GM12878 (cell line): ENCODE data around the gene NEDD8. TPM values are rescaled to one million over a fixed set of nuclear protein-coding genes. Genes with fewer than 3 reads are reported as not detected.

Experiments
- ATAC-seq: fragments of 200-7000 bp; cut with Tn5 transposase; 3 replicates; pipeline ENCODE4 v1.9.1; 2020; ENCODE audit warnings: mild to moderate bottlenecking, moderate library complexity
- BruUV-seq: library from RNA; stranded (reverse); fragments of 400-500 nt; replicated peaks from 2 replicates; lab custom pipeline; 2021; lab: Mats Ljungman, UMichigan
- CTCF ChIA-PET: fragments of 300-600 bp; sonication (Branson Sonifier 250); formaldehyde crosslinking; extraction: SDS; loops from one replicate; lab custom pipeline; 2021; ENCODE audit warnings: inconsistent platforms; lab: Yijun Ruan, JAX
- POLR2A ChIA-PET: fragments of 350-600 bp; formaldehyde crosslinking; extraction: SDS; loops from one replicate; lab custom pipeline; 2021; ENCODE audit warnings: inconsistent platforms; lab: Charles Lee
- RAD21 ChIA-PET: fragments of 300-600 bp; sonication (Branson Sonifier 250); formaldehyde crosslinking; loops from one replicate; lab custom pipeline; 2023; ENCODE audit warnings: antibody characterized with exemption; ENCODE audit not compliant: unreplicated experiment; lab: Charles Lee
- SMC1A ChIA-PET: fragments of 300-600 bp; sonication (Branson Sonifier 250); formaldehyde crosslinking; loops from one replicate; lab custom pipeline; 2023; ENCODE audit not compliant: unreplicated experiment, uncharacterized antibody; lab: Charles Lee
- DNase-seq: peaks from one replicate; pipeline ENCODE4 v3.0.0-alpha.2; 2011; ENCODE audit warnings: low read depth, low spot score
- FAIRE-seq: peaks from 3 replicates; lab custom pipeline; 2011; peaks lifted over from hg19 to GRCh38; lab: Jason Lieb, UNC
- H2AFZ ChIP-seq: 2 replicates; pipeline ENCODE4 v1.6.0; 2011; ENCODE audit warnings: low read depth, low read length, control low read depth; ENCODE audit not compliant: control insufficient read depth
- H3K27ac ChIP-seq: 2 replicates; pipeline ENCODE4 v1.5.1; 2011; ENCODE audit warnings: control low read depth; ENCODE audit not compliant: control insufficient read depth, insufficient read depth
- H3K27me3 ChIP-seq, 2 experiments: replicated peaks in 1 of 2; 2 replicates each; pipeline versions ENCODE4 v1.6.0 to v1.6.1; 2011; ENCODE audit warnings: low read length in 1 of 2; ENCODE audit not compliant: control insufficient read depth in 2 of 2, insufficient read depth in 2 of 2
- H3K36me3 ChIP-seq, 2 experiments: 2 replicates each; pipeline ENCODE4 v1.5.1; 2011; ENCODE audit warnings: low read length in 1 of 2; ENCODE audit not compliant: control insufficient read depth in 2 of 2, insufficient read depth in 2 of 2
- H3K4me1 ChIP-seq: 2 replicates; pipeline ENCODE4 v1.6.1; 2011; ENCODE audit warnings: mild to moderate bottlenecking, low read length, moderate library complexity, mixed read lengths; ENCODE audit not compliant: control insufficient read depth, insufficient read depth
- H3K4me2 ChIP-seq: 2 replicates; pipeline ENCODE4 v1.6.0; 2011; ENCODE audit warnings: control low read depth; ENCODE audit not compliant: control insufficient read depth, insufficient read depth
- H3K4me3 ChIP-seq: fragments of 200-600 bp; sonication (generic); 2 replicates; pipeline ENCODE4 v1.5.1; 2016
- H3K79me2 ChIP-seq: 2 replicates; pipeline ENCODE4 v1.6.0; 2011; ENCODE audit warnings: low read length; ENCODE audit not compliant: control insufficient read depth, insufficient read depth
- H3K9ac ChIP-seq: 2 replicates; pipeline ENCODE4 v1.8.0; 2011; ENCODE audit warnings: low read length, control low read depth, mixed read lengths; ENCODE audit not compliant: control insufficient read depth, insufficient read depth
- H3K9me3 ChIP-seq: replicated peaks from 3 replicates; pipeline ENCODE4 v1.5.1; 2011; ENCODE audit warnings: mild to moderate bottlenecking, low read length; ENCODE audit not compliant: control insufficient read depth, insufficient read depth
- H4K20me1 ChIP-seq: 2 replicates; pipeline ENCODE4 v1.6.0; 2011; ENCODE audit not compliant: control insufficient read depth, insufficient read depth
- GABPA ChIP-seq: IDR thresholded peaks from 2 replicates; pipeline ENCODE4 v1.6.1; 2014; ENCODE audit warnings: antibody characterized with exemption, low read depth, mild to moderate bottlenecking, inconsistent platforms
- IRF3 ChIP-seq: fragments of 450-650 bp; IDR thresholded peaks from 2 replicates; pipeline ENCODE4 v1.6.1; 2014; ENCODE audit warnings: mild to moderate bottlenecking
- MXI1 ChIP-seq: fragments of 150-350 bp; IDR thresholded peaks from 2 replicates; pipeline ENCODE4 v1.6.1; 2011; ENCODE audit warnings: low read depth, mild to moderate bottlenecking, inconsistent platforms, low read length, improper control_type of control experiment
- NFYB ChIP-seq: IDR thresholded peaks from 2 replicates; pipeline ENCODE4 v1.6.1; 2011; ENCODE audit warnings: low read depth, mild to moderate bottlenecking, low read length, improper control_type of control experiment, moderate library complexity; ENCODE audit not compliant: insufficient read depth
- POLR2AphosphoS2 ChIP-seq: IDR thresholded peaks from 2 replicates; pipeline ENCODE4 v1.6.1; 2011; ENCODE audit warnings: low read depth, mild to moderate bottlenecking, low read length, improper control_type of control experiment, moderate library complexity
- WGBS: methylation state at CpG from one replicate; pipeline ENCODE4 v1.1.6; 2016; ENCODE audit warnings: low lambda C conversion rate; ENCODE audit not compliant: insufficient replicate concordance, insufficient coverage; ENCODE audit errors: missing lambda C conversion rate; 5-methylcytosine and 5-hydroxymethylcytosine counted together
- in situ Hi-C: fragments of 300-500 bp; cut with MboI; formaldehyde crosslinking; loops from 9 replicates; pipeline ENCODE4 v1.14.3; 2018; ENCODE audit warnings: mixed read lengths
- intact Hi-C: fragments of 100-400 bp; cut with micrococcal nuclease; formaldehyde crosslinking; loops from one replicate; pipeline ENCODE4 v1.14.2; 2022; ENCODE audit not compliant: unreplicated experiment
- polyA plus RNA-seq, 11 experiments: library from polyadenylated mRNA; depleted of rRNA in 4 of 11; unstranded in 6 of 11; stranded (reverse) in 5 of 11; fragments of >200 nt; fragmentation: Nextera tagmentation in 4 of 11; fragmentation: Illumina TruSeq in 1 of 11; extraction: Ambion mirVana in 4 of 11; extraction: Trizol in 1 of 11; gene quantifications; 1 replicate in 1 of 11; 2 replicates in 10 of 11; pipeline versions ENCODE4 v1.2.1 to v1.2.3, GENCODE V29; 2011 to 2016; ENCODE audit warnings: inconsistent platforms in 2 of 11, missing spikeins in 2 of 11, low read depth in 1 of 11
- total RNA-seq, 4 experiments: library from RNA; depleted of rRNA in 3 of 4; stranded (reverse); fragments of >200 nt in 3 of 4; fragmentation: Illumina TruSeq in 1 of 4; extraction: Trizol in 1 of 4; gene quantifications; 2 replicates each; pipeline versions ENCODE4 v1.2.1 to v1.2.3, GENCODE V29; 2013 to 2021

The NEDD8 gene
- total and polyA plus RNA-seq, 10 of the 15 experiments (the other 5 are each of a cell fraction or from before 2014, with no cell fraction given): 164 to 991 (median 300) TPM

GRCh38 chr14:24207104-24207551 is 25.0 kb downstream of the NEDD8 start:
- no peak; the same call in 2 of the 3 replicates for ATAC-seq
- WGBS: 88% methylated on average over 5 of the region's 5 CpGs
- RAD21 ChIA-PET: no interaction called here

More at GRCh38 chr14:24207104-24207551, 25.0 kb downstream of the NEDD8 start:
- Histone ChIP-seq H3K4me2 (no peak overlapping the region), H3K9me3 (peaks cover 3% of the 10 kb centered on the region; the same call in 2 of the 3 replicates)
- POLR2A ChIA-PET: interaction anchor here (0.6 to 1.6 kb wide), 4 partner anchors 11 to 59 kb away, joined by 3 to 11 read pairs (median 4); partner anchors contain the start of genes RNF31 and TM9SF1
- TF ChIP-seq IRF3 (no peak), MXI1 (no peak), POLR2AphosphoS2 (no peak), GABPA (no peak), NFYB (no peak)
- TF ChIP-seq, all 136 proteins: peak for 0
- Histone ChIP-seq H3K9ac (no peak overlapping the region), H3K27me3 (no peaks in the 10 kb centered on the region), H3K36me3 (peaks cover 3 to 36% of the 10 kb centered on the region in 2 experiments; a peak in 3 of 4 replicates), H4K20me1 (0 out of 2 replicates have a peak, but pooled peaks cover 3% of the 10 kb centered on the region), H3K79me2 (peaks cover 10% of the 10 kb centered on the region), H3K4me1 (peaks cover 3% of the 10 kb centered on the region), H3K27ac (no peak overlapping the region), H3K4me3 (no peak overlapping the region), H2AFZ (no peak overlapping the region)
- ChIA-PET SMC1A (no interaction called here), CTCF (interaction anchor here (1.1 kb wide), 1 partner anchor 171 kb away, joined by 3 read pairs; no protein-coding TSS in a partner anchor)
- BruUV-seq: no TSS peak
- intact Hi-C loops: no loop called here
- DNase-seq (no peak), FAIRE-seq (no peak)
- in situ Hi-C loops: no loop called here
